ENCODE data around the gene CD226.

CD226 gene

GRCh38 chr18:69817335-69817940, 130.2 kb downstream of the CD226 start (continued):
- no peak for TF ChIP-seq ZNF354C (tag by site-specific recombination; IDR thresholded peaks at IDR 0.05; ENCODE audit: borderline replicate concordance, low read depth)
- TF ChIP-seq, protein P1, sequence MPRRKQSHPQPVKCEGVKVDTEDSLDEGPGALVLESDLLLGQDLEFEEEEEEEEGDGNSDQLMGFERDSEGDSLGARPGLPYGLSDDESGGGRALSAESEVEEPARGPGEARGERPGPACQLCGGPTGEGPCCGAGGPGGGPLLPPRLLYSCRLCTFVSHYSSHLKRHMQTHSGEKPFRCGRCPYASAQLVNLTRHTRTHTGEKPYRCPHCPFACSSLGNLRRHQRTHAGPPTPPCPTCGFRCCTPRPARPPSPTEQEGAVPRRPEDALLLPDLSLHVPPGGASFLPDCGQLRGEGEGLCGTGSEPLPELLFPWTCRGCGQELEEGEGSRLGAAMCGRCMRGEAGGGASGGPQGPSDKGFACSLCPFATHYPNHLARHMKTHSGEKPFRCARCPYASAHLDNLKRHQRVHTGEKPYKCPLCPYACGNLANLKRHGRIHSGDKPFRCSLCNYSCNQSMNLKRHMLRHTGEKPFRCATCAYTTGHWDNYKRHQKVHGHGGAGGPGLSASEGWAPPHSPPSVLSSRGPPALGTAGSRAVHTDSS (tag by site-specific recombination; IDR thresholded peaks at IDR 0.05), result no peak
- TF ChIP-seq, protein P2, sequence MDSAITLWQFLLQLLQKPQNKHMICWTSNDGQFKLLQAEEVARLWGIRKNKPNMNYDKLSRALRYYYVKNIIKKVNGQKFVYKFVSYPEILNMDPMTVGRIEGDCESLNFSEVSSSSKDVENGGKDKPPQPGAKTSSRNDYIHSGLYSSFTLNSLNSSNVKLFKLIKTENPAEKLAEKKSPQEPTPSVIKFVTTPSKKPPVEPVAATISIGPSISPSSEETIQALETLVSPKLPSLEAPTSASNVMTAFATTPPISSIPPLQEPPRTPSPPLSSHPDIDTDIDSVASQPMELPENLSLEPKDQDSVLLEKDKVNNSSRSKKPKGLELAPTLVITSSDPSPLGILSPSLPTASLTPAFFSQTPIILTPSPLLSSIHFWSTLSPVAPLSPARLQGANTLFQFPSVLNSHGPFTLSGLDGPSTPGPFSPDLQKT (IDR thresholded peaks at IDR 0.05; ENCODE audit: borderline replicate concordance, low read depth, low read length), result no peak
- no peak for TF ChIP-seq ZNF707 (tag by site-specific recombination; IDR thresholded peaks at IDR 0.05)
- TF ChIP-seq ZEB2 (tag by site-specific recombination; IDR thresholded peaks at IDR 0.05), result no peak

- no peaks in the 10 kb centered on the region for H3K9me3 ChIP-seq (ENCODE audit: control insufficient read depth, insufficient read depth, low read depth, low read length)
- POLR2A ChIA-PET, result no interaction called here
- CTCF ChIA-PET, result interaction anchor here (0.7 kb wide), 2 partner anchors 75 to 1420 kb away, joined by 4 to 6 read pairs; no protein-coding TSS in a partner anchor
- no peak overlapping the region for H3K4me3 ChIP-seq (ENCODE audit: low read depth, low read length)
- no peaks in the 10 kb centered on the region for H3K4me1 ChIP-seq (ENCODE audit: control insufficient read depth, insufficient read depth, low read length)
- no peaks in the 10 kb centered on the region for H3K36me3 ChIP-seq (ENCODE audit: control insufficient read depth in 2 of 2, insufficient read depth in 1 of 2, low read length in 2 of 2)
- TF ChIP-seq SP3 (tag by site-specific recombination; IDR thresholded peaks at IDR 0.05) (no peak), BCL11B (tag by site-specific recombination; IDR thresholded peaks at IDR 0.05; ENCODE audit: low read depth) (no peak), ZNF366 (tag by site-specific recombination; conservative IDR thresholded peaks at IDR 0.05) (no peak), IKZF3 (tag by site-specific recombination; IDR thresholded peaks at IDR 0.05) (no peak), ZNF654 (tag by site-specific recombination; IDR thresholded peaks at IDR 0.05; ENCODE audit: low read depth) (no peak), OVOL3 (tag by site-specific recombination; IDR thresholded peaks at IDR 0.05) (no peak), ZNF248 (tag by site-specific recombination; IDR thresholded peaks at IDR 0.05) (no peak), ZNF561 (tag by site-specific recombination; IDR thresholded peaks at IDR 0.05; ENCODE audit: borderline replicate concordance) (no peak)
- TF ChIP-seq, protein P3, sequence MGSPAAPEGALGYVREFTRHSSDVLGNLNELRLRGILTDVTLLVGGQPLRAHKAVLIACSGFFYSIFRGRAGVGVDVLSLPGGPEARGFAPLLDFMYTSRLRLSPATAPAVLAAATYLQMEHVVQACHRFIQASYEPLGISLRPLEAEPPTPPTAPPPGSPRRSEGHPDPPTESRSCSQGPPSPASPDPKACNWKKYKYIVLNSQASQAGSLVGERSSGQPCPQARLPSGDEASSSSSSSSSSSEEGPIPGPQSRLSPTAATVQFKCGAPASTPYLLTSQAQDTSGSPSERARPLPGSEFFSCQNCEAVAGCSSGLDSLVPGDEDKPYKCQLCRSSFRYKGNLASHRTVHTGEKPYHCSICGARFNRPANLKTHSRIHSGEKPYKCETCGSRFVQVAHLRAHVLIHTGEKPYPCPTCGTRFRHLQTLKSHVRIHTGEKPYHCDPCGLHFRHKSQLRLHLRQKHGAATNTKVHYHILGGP (tag by site-specific recombination; IDR thresholded peaks at IDR 0.05), result no peak
- TF ChIP-seq, protein P4, sequence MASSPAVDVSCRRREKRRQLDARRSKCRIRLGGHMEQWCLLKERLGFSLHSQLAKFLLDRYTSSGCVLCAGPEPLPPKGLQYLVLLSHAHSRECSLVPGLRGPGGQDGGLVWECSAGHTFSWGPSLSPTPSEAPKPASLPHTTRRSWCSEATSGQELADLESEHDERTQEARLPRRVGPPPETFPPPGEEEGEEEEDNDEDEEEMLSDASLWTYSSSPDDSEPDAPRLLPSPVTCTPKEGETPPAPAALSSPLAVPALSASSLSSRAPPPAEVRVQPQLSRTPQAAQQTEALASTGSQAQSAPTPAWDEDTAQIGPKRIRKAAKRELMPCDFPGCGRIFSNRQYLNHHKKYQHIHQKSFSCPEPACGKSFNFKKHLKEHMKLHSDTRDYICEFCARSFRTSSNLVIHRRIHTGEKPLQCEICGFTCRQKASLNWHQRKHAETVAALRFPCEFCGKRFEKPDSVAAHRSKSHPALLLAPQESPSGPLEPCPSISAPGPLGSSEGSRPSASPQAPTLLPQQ (tag by site-specific recombination; IDR thresholded peaks at IDR 0.05), result no peak
- H3K27ac ChIP-seq (ENCODE audit: extremely low read depth, low read depth, low read length), result no peak overlapping the region
These were observed 132.8 kb downstream of the CD226 start for GRCh38 chr18:69814861-69815385.

GRCh38 chr18:69813559-69813958, 134.1 kb downstream of the CD226 start:
- Histone ChIP-seq H3K36me3 (ENCODE audit: control insufficient read depth in 2 of 2, insufficient read depth in 1 of 2, low read length in 2 of 2) (no peaks in the 10 kb centered on the region), H3K4me3 (ENCODE audit: low read depth, low read length) (no peak overlapping the region), H3K9me3 (ENCODE audit: control insufficient read depth, insufficient read depth, low read depth, low read length) (no peaks in the 10 kb centered on the region), H3K4me1 (ENCODE audit: control insufficient read depth, insufficient read depth, low read length) (no peaks in the 10 kb centered on the region), H3K27ac (ENCODE audit: extremely low read depth, low read depth, low read length) (no peak overlapping the region)
- ChIA-PET CTCF (no interaction called here), POLR2A (no interaction called here)
- TF ChIP-seq ZNF140 (tag by site-specific recombination; IDR thresholded peaks at IDR 0.05) (no peak), ZNF560 (tag by site-specific recombination; IDR thresholded peaks at IDR 0.05; ENCODE audit: borderline replicate concordance) (no peak), ZNF791 (tag by site-specific recombination; IDR thresholded peaks at IDR 0.05) (no peak), ZNF701 (tag by site-specific recombination; IDR thresholded peaks at IDR 0.05) (no peak)
- TF ChIP-seq, protein P5, sequence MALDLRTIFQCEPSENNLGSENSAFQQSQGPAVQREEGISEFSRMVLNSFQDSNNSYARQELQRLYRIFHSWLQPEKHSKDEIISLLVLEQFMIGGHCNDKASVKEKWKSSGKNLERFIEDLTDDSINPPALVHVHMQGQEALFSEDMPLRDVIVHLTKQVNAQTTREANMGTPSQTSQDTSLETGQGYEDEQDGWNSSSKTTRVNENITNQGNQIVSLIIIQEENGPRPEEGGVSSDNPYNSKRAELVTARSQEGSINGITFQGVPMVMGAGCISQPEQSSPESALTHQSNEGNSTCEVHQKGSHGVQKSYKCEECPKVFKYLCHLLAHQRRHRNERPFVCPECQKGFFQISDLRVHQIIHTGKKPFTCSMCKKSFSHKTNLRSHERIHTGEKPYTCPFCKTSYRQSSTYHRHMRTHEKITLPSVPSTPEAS (tag by site-specific recombination; IDR thresholded peaks at IDR 0.05), result no peak
- TF ChIP-seq, protein P6, sequence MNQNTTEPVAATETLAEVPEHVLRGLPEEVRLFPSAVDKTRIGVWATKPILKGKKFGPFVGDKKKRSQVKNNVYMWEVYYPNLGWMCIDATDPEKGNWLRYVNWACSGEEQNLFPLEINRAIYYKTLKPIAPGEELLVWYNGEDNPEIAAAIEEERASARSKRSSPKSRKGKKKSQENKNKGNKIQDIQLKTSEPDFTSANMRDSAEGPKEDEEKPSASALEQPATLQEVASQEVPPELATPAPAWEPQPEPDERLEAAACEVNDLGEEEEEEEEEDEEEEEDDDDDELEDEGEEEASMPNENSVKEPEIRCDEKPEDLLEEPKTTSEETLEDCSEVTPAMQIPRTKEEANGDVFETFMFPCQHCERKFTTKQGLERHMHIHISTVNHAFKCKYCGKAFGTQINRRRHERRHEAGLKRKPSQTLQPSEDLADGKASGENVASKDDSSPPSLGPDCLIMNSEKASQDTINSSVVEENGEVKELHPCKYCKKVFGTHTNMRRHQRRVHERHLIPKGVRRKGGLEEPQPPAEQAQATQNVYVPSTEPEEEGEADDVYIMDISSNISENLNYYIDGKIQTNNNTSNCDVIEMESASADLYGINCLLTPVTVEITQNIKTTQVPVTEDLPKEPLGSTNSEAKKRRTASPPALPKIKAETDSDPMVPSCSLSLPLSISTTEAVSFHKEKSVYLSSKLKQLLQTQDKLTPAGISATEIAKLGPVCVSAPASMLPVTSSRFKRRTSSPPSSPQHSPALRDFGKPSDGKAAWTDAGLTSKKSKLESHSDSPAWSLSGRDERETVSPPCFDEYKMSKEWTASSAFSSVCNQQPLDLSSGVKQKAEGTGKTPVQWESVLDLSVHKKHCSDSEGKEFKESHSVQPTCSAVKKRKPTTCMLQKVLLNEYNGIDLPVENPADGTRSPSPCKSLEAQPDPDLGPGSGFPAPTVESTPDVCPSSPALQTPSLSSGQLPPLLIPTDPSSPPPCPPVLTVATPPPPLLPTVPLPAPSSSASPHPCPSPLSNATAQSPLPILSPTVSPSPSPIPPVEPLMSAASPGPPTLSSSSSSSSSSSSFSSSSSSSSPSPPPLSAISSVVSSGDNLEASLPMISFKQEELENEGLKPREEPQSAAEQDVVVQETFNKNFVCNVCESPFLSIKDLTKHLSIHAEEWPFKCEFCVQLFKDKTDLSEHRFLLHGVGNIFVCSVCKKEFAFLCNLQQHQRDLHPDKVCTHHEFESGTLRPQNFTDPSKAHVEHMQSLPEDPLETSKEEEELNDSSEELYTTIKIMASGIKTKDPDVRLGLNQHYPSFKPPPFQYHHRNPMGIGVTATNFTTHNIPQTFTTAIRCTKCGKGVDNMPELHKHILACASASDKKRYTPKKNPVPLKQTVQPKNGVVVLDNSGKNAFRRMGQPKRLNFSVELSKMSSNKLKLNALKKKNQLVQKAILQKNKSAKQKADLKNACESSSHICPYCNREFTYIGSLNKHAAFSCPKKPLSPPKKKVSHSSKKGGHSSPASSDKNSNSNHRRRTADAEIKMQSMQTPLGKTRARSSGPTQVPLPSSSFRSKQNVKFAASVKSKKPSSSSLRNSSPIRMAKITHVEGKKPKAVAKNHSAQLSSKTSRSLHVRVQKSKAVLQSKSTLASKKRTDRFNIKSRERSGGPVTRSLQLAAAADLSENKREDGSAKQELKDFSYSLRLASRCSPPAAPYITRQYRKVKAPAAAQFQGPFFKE (tag by site-specific recombination; IDR thresholded peaks at IDR 0.05; ENCODE audit: borderline replicate concordance), result no peak

Data from HEK293 (cell line).